Measurements from ENCODE around the gene RBM4. TPM values are rescaled to one million over a fixed set of nuclear protein-coding genes. Genes with fewer than 3 reads are reported as not detected.
"Not testable (repeated sequence)": the region's sequence is repeated elsewhere in the genome, so short reads cannot be mapped to it uniquely, and the experiment has no call there.

Gene RBM4
- total and polyA plus RNA-seq, 2 donors (not counting 1 experiment from before 2014, with no cell fraction given) = 125 to 199 TPM

GRCh38 chr11:66603072-66603471 is 35.4 kb upstream of the RBM4 start:
- H3K36me3 ChIP-seq (replicated peaks in 1 of 2; ENCODE audit: control extremely low read depth in 1 of 2, control insufficient read depth in 1 of 2, extremely low read depth in 1 of 2, insufficient read depth in 2 of 2, low read length in 1 of 2) = peaks cover 2 to 41% of the 10 kb centered on the region in 2 experiments
- CTCF ChIA-PET = interaction anchor here (1.1 kb wide), 2 partner anchors 35 to 75 kb away, joined by 3 to 4 read pairs; no protein-coding TSS in a partner anchor
- POLR2A ChIA-PET = no interaction called here

DNA sequence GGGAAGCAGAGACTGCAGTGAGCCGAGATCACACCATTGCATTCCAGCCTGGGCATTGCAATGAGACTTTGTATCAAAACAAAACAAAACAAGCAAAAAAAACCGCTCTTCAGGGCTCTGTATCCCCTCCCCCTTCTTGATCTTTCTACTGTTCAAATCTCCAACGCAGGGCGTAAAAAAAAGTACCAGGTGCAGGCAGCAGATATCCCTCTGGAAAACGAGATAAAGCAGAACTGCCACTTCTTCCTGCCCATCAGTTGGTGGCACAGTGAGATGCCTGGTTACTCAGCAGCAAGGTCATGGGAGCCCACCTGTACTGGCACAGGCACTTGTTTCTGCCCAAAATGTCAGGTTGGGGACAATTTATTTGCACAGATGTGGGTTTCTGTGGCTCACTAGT is 34.3 kb upstream of the RBM4 start:
- no peak for ATAC-seq (ENCODE audit: low read depth)
- Mint-ChIP-seq H3K27ac (no peak overlapping the region), H3K4me1 (peaks cover 34% of the 10 kb centered on the region), H3K27me3 (no peaks in the 10 kb centered on the region), H3K4me3 (no peak overlapping the region), H3K9me3 (ENCODE audit: insufficient read depth) (no peaks in the 10 kb centered on the region)
- Histone ChIP-seq H3K9ac (ENCODE audit: low read length) (no peak overlapping the region), H2AFZ (ENCODE audit: insufficient read depth, low read depth, low read length, poor library complexity, severe bottlenecking) (no peak overlapping the region), H4K20me1 (ENCODE audit: control insufficient read depth, insufficient read depth, low read length, poor library complexity, severe bottlenecking) (no peaks in the 10 kb centered on the region), H3K79me2 (ENCODE audit: control insufficient read depth, insufficient read depth, low read length) (peaks cover 10% of the 10 kb centered on the region), H3K4me1 (ENCODE audit: control insufficient read depth in 2 of 2, insufficient read depth in 2 of 2, low read length in 2 of 2) (peaks cover 23 to 41% of the 10 kb centered on the region in 2 donors), H3K4me2 (replicated peaks; ENCODE audit: low read depth, low read length, poor library complexity, severe bottlenecking) (no peak overlapping the region), H3K27me3 (replicated peaks in 1 of 4; ENCODE audit: control extremely low read depth in 1 of 4, control insufficient read depth in 3 of 4, insufficient read depth in 4 of 4, low read length in 3 of 4) (no peaks in the 10 kb centered on the region), H3K27ac (ENCODE audit: low read length in 2 of 2) (no peak overlapping the region), H3K9me3 (ENCODE audit: control extremely low read depth in 1 of 3, control insufficient read depth in 2 of 3, insufficient read depth in 1 of 3, low read length in 2 of 3) (peaks cover 0 to 7% (median 0%) of the 10 kb centered on the region in 3 donors), H3K36me3 (replicated peaks in 1 of 2; ENCODE audit: control extremely low read depth in 1 of 2, control insufficient read depth in 1 of 2, extremely low read depth in 1 of 2, insufficient read depth in 2 of 2, low read length in 1 of 2) (peaks cover 2 to 38% of the 10 kb centered on the region in 2 experiments), H3K4me3 (ENCODE audit: control extremely low read depth in 1 of 5, extremely low read depth in 1 of 5, insufficient read depth in 1 of 5, low read depth in 2 of 5, low read length in 4 of 5) (no peak overlapping the region)
- WGBS (ENCODE audit: insufficient coverage) = 73% methylated on average over 5 of the region's 5 CpGs
- no peak for DNase-seq
- intact Hi-C loops (cut with micrococcal nuclease) = no loop called here
- ChIA-PET CTCF (no interaction called here), POLR2A (interaction anchor here (1.5 kb wide), 1 partner anchor 12 kb away, joined by 6 read pairs; the partner anchor contains the start of gene RBM14)
- TF ChIP-seq EZH2 (IDR thresholded peaks at IDR 0.05; ENCODE audit: borderline replicate concordance, insufficient read depth, low read depth, low read length, poor library complexity, severe bottlenecking) = no peak
- TF ChIP-seq, protein P1, sequence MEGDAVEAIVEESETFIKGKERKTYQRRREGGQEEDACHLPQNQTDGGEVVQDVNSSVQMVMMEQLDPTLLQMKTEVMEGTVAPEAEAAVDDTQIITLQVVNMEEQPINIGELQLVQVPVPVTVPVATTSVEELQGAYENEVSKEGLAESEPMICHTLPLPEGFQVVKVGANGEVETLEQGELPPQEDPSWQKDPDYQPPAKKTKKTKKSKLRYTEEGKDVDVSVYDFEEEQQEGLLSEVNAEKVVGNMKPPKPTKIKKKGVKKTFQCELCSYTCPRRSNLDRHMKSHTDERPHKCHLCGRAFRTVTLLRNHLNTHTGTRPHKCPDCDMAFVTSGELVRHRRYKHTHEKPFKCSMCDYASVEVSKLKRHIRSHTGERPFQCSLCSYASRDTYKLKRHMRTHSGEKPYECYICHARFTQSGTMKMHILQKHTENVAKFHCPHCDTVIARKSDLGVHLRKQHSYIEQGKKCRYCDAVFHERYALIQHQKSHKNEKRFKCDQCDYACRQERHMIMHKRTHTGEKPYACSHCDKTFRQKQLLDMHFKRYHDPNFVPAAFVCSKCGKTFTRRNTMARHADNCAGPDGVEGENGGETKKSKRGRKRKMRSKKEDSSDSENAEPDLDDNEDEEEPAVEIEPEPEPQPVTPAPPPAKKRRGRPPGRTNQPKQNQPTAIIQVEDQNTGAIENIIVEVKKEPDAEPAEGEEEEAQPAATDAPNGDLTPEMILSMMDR (IDR thresholded peaks at IDR 0.05) = no peak

More at GRCh38 chr11:66603072-66603471, 35.4 kb upstream of the RBM4 start:
- H3K9me3 ChIP-seq (ENCODE audit: control extremely low read depth in 1 of 3, control insufficient read depth in 2 of 3, insufficient read depth in 1 of 3, low read length in 2 of 3) = peaks cover 0 to 5% (median 0%) of the 10 kb centered on the region in 3 donors
- TF ChIP-seq EZH2 (IDR thresholded peaks at IDR 0.05; ENCODE audit: borderline replicate concordance, insufficient read depth, low read depth, low read length, poor library complexity, severe bottlenecking) = no peak
- TF ChIP-seq, protein P1 (IDR thresholded peaks at IDR 0.05) = no peak
- no peak overlapping the region for H3K4me3 ChIP-seq (ENCODE audit: control extremely low read depth in 1 of 5, extremely low read depth in 1 of 5, insufficient read depth in 1 of 5, low read depth in 2 of 5, low read length in 4 of 5)
- H3K27ac ChIP-seq (ENCODE audit: low read length in 2 of 2) = no peak overlapping the region
- Mint-ChIP-seq H3K9me3 (ENCODE audit: insufficient read depth) (no peaks in the 10 kb centered on the region), H3K4me1 (peaks cover 35% of the 10 kb centered on the region), H3K4me3 (no peak overlapping the region), H3K27ac (no peak overlapping the region), H3K27me3 (no peaks in the 10 kb centered on the region)
- ATAC-seq (ENCODE audit: low read depth) = no peak
- H3K4me1 ChIP-seq (ENCODE audit: control insufficient read depth in 2 of 2, insufficient read depth in 2 of 2, low read length in 2 of 2) = peaks cover 16 to 30% of the 10 kb centered on the region in 2 donors
- no peak overlapping the region for H3K4me2 ChIP-seq (replicated peaks; ENCODE audit: low read depth, low read length, poor library complexity, severe bottlenecking)
- H3K79me2 ChIP-seq (ENCODE audit: control insufficient read depth, insufficient read depth, low read length) = peaks cover 16% of the 10 kb centered on the region
- H4K20me1 ChIP-seq (ENCODE audit: control insufficient read depth, insufficient read depth, low read length, poor library complexity, severe bottlenecking) = no peaks in the 10 kb centered on the region
- no peak overlapping the region for H2AFZ ChIP-seq (ENCODE audit: insufficient read depth, low read depth, low read length, poor library complexity, severe bottlenecking)
- no peaks in the 10 kb centered on the region for H3K27me3 ChIP-seq (replicated peaks in 1 of 4; ENCODE audit: control extremely low read depth in 1 of 4, control insufficient read depth in 3 of 4, insufficient read depth in 4 of 4, low read length in 3 of 4)
- DNase-seq = no peak
- WGBS (ENCODE audit: insufficient coverage) = 96% methylated on average over 6 of the region's 6 CpGs
- intact Hi-C loops (cut with micrococcal nuclease) = no loop called here
- H3K9ac ChIP-seq (ENCODE audit: low read length) = no peak overlapping the region

DNA sequence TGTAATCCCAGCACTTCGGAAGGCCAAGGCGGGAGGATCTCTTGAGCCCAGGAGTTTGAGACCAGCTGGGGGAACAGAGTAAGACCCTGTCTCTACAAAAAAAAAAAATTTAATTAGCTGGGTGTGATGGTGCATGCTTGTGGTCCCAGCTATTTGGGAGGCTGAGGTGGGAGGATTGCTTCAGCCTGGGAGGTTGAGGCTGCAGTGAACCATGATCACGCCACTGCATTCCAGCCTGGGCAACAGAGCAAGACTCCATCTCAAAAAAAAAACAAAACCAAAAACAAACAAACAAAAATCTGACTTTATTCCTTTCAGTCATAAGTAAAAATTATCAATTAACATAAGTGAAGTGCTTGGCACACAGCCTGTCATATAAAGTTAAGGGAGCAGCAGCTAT is 31.9 kb upstream of the RBM4 start:
- H3K4me2 ChIP-seq (replicated peaks; ENCODE audit: low read depth, low read length, poor library complexity, severe bottlenecking); DNase-seq; H3K27me3 ChIP-seq (replicated peaks in 1 of 4; ENCODE audit: control extremely low read depth in 1 of 4, control insufficient read depth in 3 of 4, insufficient read depth in 4 of 4, low read length in 3 of 4); H3K9me3 Mint-ChIP-seq (ENCODE audit: insufficient read depth); H3K9ac ChIP-seq (ENCODE audit: low read length); H3K79me2 ChIP-seq (ENCODE audit: control insufficient read depth, insufficient read depth, low read length); H3K27me3 Mint-ChIP-seq; H2AFZ ChIP-seq (ENCODE audit: insufficient read depth, low read depth, low read length, poor library complexity, severe bottlenecking); ATAC-seq (ENCODE audit: low read depth); H3K9me3 ChIP-seq (ENCODE audit: control extremely low read depth in 1 of 3, control insufficient read depth in 2 of 3, insufficient read depth in 1 of 3, low read length in 2 of 3); intact Hi-C loops (cut with micrococcal nuclease); H3K4me3 ChIP-seq (ENCODE audit: control extremely low read depth in 1 of 5, extremely low read depth in 1 of 5, insufficient read depth in 1 of 5, low read depth in 2 of 5, low read length in 4 of 5); H3K4me3 Mint-ChIP-seq; H4K20me1 ChIP-seq (ENCODE audit: control insufficient read depth, insufficient read depth, low read length, poor library complexity, severe bottlenecking): not testable (repeated sequence)
- peak overlapping the region; percentile 53 for H3K27ac Mint-ChIP-seq
- Histone ChIP-seq H3K36me3 (replicated peaks in 1 of 2; ENCODE audit: control extremely low read depth in 1 of 2, control insufficient read depth in 1 of 2, extremely low read depth in 1 of 2, insufficient read depth in 2 of 2, low read length in 1 of 2) (peaks cover 0 to 23% of the 10 kb centered on the region in 2 experiments), H3K4me1 (ENCODE audit: control insufficient read depth in 2 of 2, insufficient read depth in 2 of 2, low read length in 2 of 2) (peaks cover 34 to 49% of the 10 kb centered on the region in 2 donors), H3K27ac (ENCODE audit: low read length in 2 of 2) (peak overlapping the region in 1 of 2 donors; percentile 9)
- WGBS (ENCODE audit: insufficient coverage) = no CpG with 5 or more reads among the region's 3 CpGs
- H3K4me1 Mint-ChIP-seq = peaks cover 38% of the 10 kb centered on the region
- ChIA-PET POLR2A (interaction anchor here (0.6 to 1.9 kb wide), 5 partner anchors 10 to 53 kb away, joined by 3 to 8 read pairs (median 5); partner anchors contain the start of gene RBM4), CTCF (interaction anchor here (1.9 to 2.1 kb wide), 2 partner anchors 10 to 11 kb away, joined by 5 to 9 read pairs; partner anchors contain the start of gene RBM14)
